ENCODE measurements around the gene LZTR1. TPM values are rescaled to one million over a fixed set of nuclear protein-coding genes. Genes with fewer than 3 reads are reported as not detected.

LZTR1 gene
- total and polyA plus RNA-seq, 7 donors: 10.2 to 50.4 (median 31.4) TPM

DNA sequence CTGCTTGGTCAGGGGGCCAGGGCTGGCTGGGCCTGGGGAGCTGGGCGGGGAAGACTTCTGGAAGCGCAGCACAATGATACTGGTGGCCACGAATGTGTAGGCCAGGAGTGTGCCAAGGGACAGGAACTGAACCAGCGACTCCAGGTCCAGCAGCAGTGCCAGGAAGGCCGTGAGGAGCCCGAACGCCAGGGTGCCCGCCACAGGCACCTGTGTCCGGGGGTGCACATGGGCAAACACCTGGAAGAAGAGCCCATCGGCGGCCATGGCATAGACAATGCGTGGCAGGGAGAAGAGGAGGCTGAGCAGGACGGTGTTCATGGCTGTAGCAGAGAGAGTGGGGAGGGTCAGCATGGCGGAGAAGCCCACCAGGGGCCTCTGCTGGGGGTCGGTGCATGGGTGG is 47.9 kb downstream of the LZTR1 start:
- H3K27ac ChIP-seq: no peak overlapping the region
- H3K27me3 ChIP-seq: peaks cover 4 to 41% (median 31%) of the 10 kb centered on the region in 3 donors
- intact Hi-C loops (cut with DNase I): no loop called here
- H3K4me3 ChIP-seq: no peak overlapping the region
- H3K36me3 ChIP-seq: no peaks in the 10 kb centered on the region
- DNase-seq: no peak
- TF ChIP-seq EP300 (IDR thresholded peaks at IDR 0.05) (no peak), POLR2A (IDR thresholded peaks at IDR 0.05) (no peak), POLR2AphosphoS5 (IDR thresholded peaks at IDR 0.05) (no peak), CTCF (IDR thresholded peaks at IDR 0.05) (no peak)
- 91 to 94% methylated on average over 15 of the region's 15 CpGs for WGBS, 2 donors
- no peaks in the 10 kb centered on the region for H3K9me3 ChIP-seq
- peaks cover 0 to 20% (median 10%) of the 10 kb centered on the region in 4 donors for H3K4me1 ChIP-seq

GRCh38 chr22:21030621-21031544 is 48.8 kb downstream of the LZTR1 start:
- peaks cover 4 to 41% (median 31%) of the 10 kb centered on the region in 3 donors for H3K27me3 ChIP-seq
- H3K36me3 ChIP-seq: no peaks in the 10 kb centered on the region
- H3K4me3 ChIP-seq: no peak overlapping the region
- no peak for DNase-seq
- TF ChIP-seq POLR2AphosphoS5 (IDR thresholded peaks at IDR 0.05) (no peak), POLR2A (IDR thresholded peaks at IDR 0.05) (no peak), EP300 (IDR thresholded peaks at IDR 0.05) (no peak), CTCF (IDR thresholded peaks at IDR 0.05) (no peak)
- 93 to 96% methylated on average over 40 of the region's 40 CpGs for whole genome bisulfite sequencing, 2 donors
- H3K9me3 ChIP-seq: no peaks in the 10 kb centered on the region
- H3K27ac ChIP-seq: no peak overlapping the region
- peaks cover 0 to 20% (median 10%) of the 10 kb centered on the region in 4 donors for H3K4me1 ChIP-seq
- intact Hi-C loops (cut with DNase I): no loop called here

DNA sequence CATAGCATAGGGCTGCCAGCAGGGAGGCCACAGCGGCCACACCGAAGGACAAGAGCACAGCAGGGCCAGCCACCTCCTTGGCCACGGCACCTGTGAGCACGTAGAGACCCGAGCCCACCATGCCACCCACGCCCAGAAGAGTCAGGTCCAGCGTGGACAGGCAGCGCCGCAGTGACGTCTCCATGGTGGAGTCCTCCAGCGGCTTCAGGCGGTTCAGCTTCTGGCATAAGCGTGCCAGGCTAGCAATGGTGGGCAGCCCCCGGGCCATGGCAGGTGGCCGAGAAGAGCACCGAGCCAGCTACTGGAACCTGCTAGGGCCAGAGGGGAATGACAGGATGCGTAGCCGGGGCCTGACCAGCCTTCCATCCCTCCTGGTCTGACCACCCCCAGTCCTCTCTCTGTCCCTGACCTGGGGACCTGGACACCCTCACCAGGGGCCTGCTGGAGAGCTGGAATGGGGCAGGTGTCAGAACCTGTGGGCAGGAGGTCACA is 49.5 kb downstream of the LZTR1 start:
- Histone ChIP-seq H3K9me3 (no peaks in the 10 kb centered on the region), H3K27me3 (peaks cover 4 to 41% (median 31%) of the 10 kb centered on the region in 3 donors), H3K4me1 (peaks cover 0 to 20% (median 10%) of the 10 kb centered on the region in 4 donors), H3K36me3 (no peaks in the 10 kb centered on the region), H3K27ac (no peak overlapping the region), H3K4me3 (no peak overlapping the region)
- TF ChIP-seq POLR2AphosphoS5 (IDR thresholded peaks at IDR 0.05): no peak
- TF ChIP-seq CTCF (IDR thresholded peaks at IDR 0.05): no peak
- no peak for TF ChIP-seq EP300 (IDR thresholded peaks at IDR 0.05)
- TF ChIP-seq POLR2A (IDR thresholded peaks at IDR 0.05): no peak
- intact Hi-C loops (cut with DNase I): no loop called here
- WGBS, 2 donors: 88 to 93% methylated on average over 18 of the region's 18 CpGs
- DNase-seq: no peak

GRCh38 chr22:21032037-21032867 is 50.2 kb downstream of the LZTR1 start, which contains the start of gene SLC7A4:
Gene SLC7A4, minus strand, starts transcription at chr22:21032561. Its CDS starts 749 bp downstream, at chr22:21031812.
- peaks cover 4 to 41% (median 31%) of the 10 kb centered on the region in 3 donors for H3K27me3 ChIP-seq
- TF ChIP-seq EP300 (IDR thresholded peaks at IDR 0.05) (no peak), CTCF (IDR thresholded peaks at IDR 0.05) (no peak)
- intact Hi-C loops (cut with DNase I): no loop called here
- WGBS, 2 donors: 7 to 9% methylated on average over 59 of the region's 59 CpGs
- no peak within 1 kb of the TSS for H3K27ac ChIP-seq
- no peaks in the 10 kb centered on the region for H3K9me3 ChIP-seq
- peaks cover 0 to 20% (median 10%) of the 10 kb centered on the region in 4 donors for H3K4me1 ChIP-seq
- no peak for DNase-seq
- H3K4me3 ChIP-seq: peak within 1 kb of the TSS in 3 of 4 donors; percentile 24 to 35 (median 29)
- no peaks in the 10 kb centered on the region for H3K36me3 ChIP-seq

Measured in sigmoid colon (tissue), 7 donors.